G401 (cell line): Measurements from ENCODE around the gene CARMIL1. TPM values are rescaled to one million over a fixed set of nuclear protein-coding genes. Genes with fewer than 3 reads are reported as not detected.

Experiments
- DNase-seq: peaks from one replicate; pipeline ENCODE4 v3.0.0-alpha.2; 2015; ENCODE audit warnings: low spot score
- in situ Hi-C: cut with HindIII; loops from 2 replicates; pipeline ENCODE4 v1.10.0; 2016; ENCODE audit warnings: low sequenced_read_pairs, mixed read lengths
- total RNA-seq: library from RNA; depleted of rRNA; stranded (reverse); fragments of >200 nt; shearing (Covaris generic); gene quantifications from 2 replicates; pipeline ENCODE4 v1.2.3, GENCODE V29; 2014

Gene CARMIL1
- total RNA-seq, 1 experiment from 2014 or later, result 0.20 TPM

GRCh38 chr6:25641377-25641776, 362.2 kb downstream of the CARMIL1 start:
- in situ Hi-C loops, result no loop called here
- no peak for DNase-seq

DNA sequence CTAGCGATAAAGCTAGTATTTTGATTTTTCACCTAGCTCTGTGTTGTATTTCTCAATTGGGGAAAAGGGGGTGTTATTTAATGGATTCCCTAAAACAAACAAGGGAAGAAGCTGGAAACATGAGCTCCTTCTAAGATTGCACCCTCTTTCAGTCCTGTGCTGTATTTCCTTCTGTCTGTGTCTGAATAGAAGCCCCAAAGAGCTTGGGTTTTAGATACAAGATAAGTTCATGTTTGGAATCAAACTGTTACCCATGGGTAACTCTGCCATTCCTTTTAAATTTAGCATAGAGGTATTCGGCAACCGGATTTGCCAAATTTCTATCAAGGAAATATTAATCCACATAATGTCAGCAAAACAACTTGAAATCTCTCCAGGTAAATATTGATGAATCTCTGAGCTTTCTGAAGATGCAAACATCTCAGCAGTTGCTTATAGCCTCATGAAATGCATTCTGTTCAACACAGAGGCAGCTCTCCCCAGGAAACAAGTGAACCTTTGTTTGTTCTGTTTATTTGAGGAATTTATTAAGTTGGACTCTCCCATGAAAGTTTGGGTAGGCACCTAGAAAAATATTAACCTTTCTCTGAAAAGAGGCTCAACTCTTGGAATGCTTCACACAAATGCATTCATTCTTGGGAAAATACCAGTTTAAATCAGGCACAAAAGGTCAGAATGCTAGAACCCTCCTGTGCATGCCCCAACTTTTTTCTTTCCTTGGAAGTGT, 362.9 kb downstream of the CARMIL1 start:
- in situ Hi-C loops, result no loop called here
- no peak for DNase-seq

DNA sequence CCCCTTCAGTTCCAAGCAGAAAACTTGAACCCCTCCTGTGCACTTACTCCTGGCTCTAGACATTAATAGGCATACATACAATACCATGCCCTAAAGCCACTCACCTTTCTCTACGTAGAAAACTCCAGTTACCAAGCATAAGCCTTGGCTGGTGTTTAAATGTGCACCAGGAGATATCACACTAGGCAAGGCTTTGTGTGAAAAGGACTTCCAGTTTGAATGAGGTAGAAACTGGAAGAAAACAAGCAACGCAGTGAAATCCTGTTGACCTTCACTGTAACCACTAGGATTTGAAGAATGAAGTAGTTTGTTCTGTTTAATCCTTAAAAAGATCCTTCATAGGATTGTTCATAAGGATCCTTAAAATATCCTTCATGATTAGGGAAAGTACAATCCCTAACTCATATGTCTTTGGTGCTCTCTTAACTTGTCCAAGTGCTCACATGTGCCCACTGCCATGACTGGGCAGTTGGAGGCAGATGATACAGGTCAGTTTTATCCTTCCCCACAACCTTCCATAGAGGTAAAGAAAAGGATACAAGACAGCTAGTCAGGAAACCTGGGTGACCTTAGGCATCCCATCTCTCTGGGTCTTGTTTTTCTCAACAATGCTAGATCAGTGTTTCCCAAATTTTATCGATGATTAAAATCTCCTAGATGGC, 363.6 kb downstream of the CARMIL1 start:
- no peak for DNase-seq
- in situ Hi-C loops, result no loop called here

DNA sequence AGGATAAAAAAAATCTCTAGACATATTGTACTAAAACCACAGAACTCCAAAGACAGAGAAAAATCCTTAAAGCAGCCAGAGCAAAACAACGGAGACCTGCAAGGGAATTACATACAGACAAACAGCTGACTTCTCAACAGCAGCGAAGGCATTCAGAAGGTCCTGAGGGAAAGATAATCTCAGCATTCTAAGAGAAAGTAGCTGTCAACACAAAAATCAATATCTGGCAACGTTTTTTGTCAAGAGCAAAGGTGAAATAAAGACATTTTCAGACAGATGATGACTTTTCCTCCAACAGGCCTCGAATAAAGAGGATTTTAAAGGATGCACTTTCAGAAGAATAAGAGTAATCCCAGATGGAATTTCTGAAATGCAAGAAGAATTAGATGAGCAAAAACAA, 366.7 kb downstream of the CARMIL1 start:
- DNase-seq, result no peak
- in situ Hi-C loops, result no loop called here

DNA sequence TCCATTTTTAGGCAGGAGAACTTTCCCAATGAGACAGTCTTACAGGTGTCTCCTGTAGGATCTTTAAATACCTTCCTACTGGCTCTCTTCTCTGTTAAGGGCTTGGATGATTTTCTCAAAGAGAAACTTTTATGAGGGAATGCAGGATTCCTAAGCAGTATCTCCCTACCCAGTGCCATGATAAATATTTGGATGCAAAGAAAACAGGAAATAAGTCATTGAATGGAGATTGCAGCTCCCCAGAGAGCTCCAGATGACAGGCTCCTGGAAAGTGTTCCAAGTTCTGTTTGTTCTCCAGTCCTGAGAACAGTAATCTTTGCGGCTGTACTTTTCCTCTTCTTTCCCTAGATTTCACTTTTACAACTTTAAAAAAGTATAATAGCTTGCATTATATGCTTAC, 370.4 kb downstream of the CARMIL1 start:
- DNase-seq, result no peak
- in situ Hi-C loops, result no loop called here

GRCh38 chr6:25652007-25652515, 372.9 kb downstream of the CARMIL1 start, which contains the start of gene SCGN:
Gene SCGN (plus strand): TSS chr6:25652215. CDS start chr6:25652404, 189 bp downstream.
- peak; percentile 65 for DNase-seq
- in situ Hi-C loops, result no loop called here

DNA sequence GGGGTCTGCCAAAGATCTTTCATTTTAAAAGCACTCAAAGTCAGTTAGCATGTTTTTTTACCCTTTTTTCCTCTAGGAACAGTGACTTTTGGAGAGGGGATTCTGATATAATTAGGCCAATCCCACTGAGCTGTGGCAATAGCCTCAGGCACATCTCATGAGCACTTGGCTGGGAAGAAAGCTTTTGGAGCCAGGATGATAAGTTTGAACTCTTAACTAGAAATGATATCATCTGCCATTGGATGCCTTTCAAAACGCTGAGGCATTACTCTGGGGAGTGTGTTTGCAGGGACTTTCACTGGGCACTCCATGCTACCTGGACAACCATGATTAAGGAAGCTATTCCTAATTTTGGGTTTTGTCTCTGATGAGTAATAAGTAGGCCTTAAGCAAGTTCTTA, 376.5 kb downstream of the CARMIL1 start:
- in situ Hi-C loops, result no loop called here

GRCh38 chr6:25659633-25660368, 380.6 kb downstream of the CARMIL1 start:
- in situ Hi-C loops, result no loop called here

More for the DNA sequence above, 376.5 kb downstream of the CARMIL1 start:
- peak; percentile 51 for DNase-seq

DNA sequence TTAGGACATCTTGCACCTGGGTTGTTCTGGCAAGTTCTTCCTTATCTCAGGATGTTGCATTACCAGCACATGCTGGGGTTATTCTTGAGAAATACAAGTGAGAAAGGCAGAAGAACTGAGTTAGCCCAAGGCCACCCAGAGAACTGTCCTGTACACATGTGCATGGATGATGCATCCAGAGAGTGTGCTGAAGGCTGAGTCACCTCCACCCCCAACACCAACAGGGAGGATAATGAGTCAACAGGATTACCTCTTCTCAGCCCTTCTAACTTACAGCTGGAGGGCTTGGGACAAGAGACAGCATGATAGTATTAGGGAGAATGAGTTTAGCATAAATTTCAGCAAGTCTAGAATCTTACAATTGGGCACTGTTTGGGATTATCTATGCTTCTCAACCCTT, 381.3 kb downstream of the CARMIL1 start:
- in situ Hi-C loops, result no loop called here

More at GRCh38 chr6:25659633-25660368, 380.6 kb downstream of the CARMIL1 start:
- DNase-seq, result peak; percentile 84

DNA sequence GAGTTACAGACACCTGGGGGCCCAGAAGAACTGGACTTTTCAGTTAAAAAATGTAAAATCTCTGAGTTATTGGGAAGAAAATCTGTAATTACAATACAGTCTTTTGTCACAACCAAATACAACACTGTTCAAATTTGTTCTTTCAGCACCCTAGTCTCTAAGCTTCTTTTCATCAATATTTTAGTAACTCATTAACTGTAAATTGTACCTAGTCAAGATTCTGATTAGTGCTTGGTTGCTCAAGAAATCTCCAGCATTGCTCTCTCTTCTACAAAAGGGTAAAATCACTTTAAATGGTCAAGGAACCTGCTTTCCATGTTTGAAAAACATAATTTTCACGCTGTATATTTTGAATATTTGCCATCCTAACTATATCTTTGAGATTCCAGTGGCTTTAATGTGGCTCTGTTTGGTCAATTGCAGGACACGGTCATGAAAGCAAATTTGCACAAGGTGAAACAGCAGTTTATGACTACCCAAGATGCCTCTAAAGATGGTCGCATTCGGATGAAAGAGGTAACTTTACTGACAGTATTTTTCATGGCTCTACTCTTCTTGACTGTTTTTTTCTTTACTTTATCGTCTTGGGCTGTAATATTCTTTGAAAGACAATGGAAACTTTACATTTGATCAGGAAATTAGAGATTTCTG, 382.1 kb downstream of the CARMIL1 start:
- in situ Hi-C loops, result no loop called here
- DNase-seq, result no peak

More for the DNA sequence above, 381.3 kb downstream of the CARMIL1 start:
- DNase-seq, result no peak

DNA sequence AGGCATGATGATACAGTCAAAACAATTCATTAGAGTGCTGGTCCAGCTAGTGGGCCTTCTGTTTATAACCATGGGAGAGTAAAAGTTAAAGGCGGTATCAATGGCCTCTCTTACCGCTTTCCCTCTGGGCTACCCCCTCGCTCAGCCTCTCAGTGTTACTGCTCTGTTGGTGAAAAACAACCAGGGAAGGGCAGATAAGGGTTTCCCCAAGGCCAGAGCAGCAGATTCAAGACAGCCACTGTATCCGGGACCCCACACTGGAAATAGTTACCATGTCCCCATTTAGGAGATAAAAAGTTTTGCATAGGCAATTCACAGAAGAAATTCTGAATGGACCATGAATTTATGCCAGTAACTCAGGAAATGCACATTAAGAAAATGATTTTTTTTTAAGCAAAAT, 386.3 kb downstream of the CARMIL1 start:
- in situ Hi-C loops, result no loop called here
- DNase-seq, result no peak

DNA sequence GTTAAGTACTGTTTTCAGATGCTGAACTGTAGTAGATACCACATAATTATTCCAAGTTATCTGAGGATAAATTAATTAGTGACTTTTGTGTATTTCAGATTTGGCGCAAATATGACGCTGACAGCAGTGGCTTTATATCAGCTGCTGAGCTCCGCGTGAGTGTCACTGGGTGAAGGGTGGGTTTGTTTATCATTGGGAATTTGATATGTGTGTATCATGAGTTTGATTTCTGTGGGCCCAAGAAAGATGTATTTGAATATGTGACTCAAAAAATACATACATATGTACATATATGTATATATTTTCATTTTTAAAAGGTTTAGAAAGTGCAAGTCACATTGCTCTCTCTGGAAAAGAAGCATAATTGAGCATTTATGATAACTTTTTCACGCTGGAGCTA, 390.2 kb downstream of the CARMIL1 start:
- no peak for DNase-seq
- in situ Hi-C loops, result no loop called here
